Activated B cell treated with CpG ODN at 0.5 μM for 24 hours (primary cell): ENCODE measurements around the gene LRBA. TPM values are rescaled to one million over a fixed set of nuclear protein-coding genes. Genes with fewer than 3 reads are reported as not detected.

Experiments
- ATAC-seq: fragments of 200-7000 bp; cut with Tn5 transposase; one replicate; pipeline ENCODE4 v1.10.0; 2021; ENCODE audit warnings: low read depth, mild to moderate bottlenecking, moderate library complexity
- CTCF ChIA-PET: fragments of 350-600 bp; sonication (Branson Sonifier 250); formaldehyde crosslinking; loops from one replicate; lab custom pipeline; 2021; ENCODE audit warnings: antibody characterized with exemption; lab: Charles Lee
- POLR2A ChIA-PET: fragments of 350-600 bp; sonication (Branson Sonifier 250); formaldehyde crosslinking; loops from one replicate; lab custom pipeline; 2021; ENCODE audit warnings: antibody characterized with exemption; lab: Charles Lee
- DNase-seq: peaks from one replicate; pipeline ENCODE4 v3.0.0; 2022
- H3K27ac Mint-ChIP-seq: one replicate; pipeline ENCODE4 v1.8.0; 2020; ENCODE audit warnings: mixed read lengths
- H3K27me3 Mint-ChIP-seq: one replicate; pipeline ENCODE4 v1.8.0; 2021; ENCODE audit warnings: mixed read lengths
- H3K36me3 Mint-ChIP-seq: one replicate; pipeline ENCODE4 v1.8.0; 2021; ENCODE audit warnings: low read depth, mixed read lengths
- H3K4me1 Mint-ChIP-seq: one replicate; pipeline ENCODE4 v1.8.0; 2021; ENCODE audit warnings: mixed read lengths
- H3K4me3 Mint-ChIP-seq: one replicate; pipeline ENCODE4 v1.8.0; 2020; ENCODE audit warnings: mild to moderate bottlenecking, mixed read lengths
- H3K9me3 Mint-ChIP-seq: one replicate; pipeline ENCODE4 v1.8.0; 2020; ENCODE audit warnings: mixed read lengths
- CTCF ChIP-seq: fragments of 200-600 bp; IDR thresholded peaks from one replicate; pipeline ENCODE4 v1.8.0; 2022; ENCODE audit warnings: antibody characterized with exemption, mild to moderate bottlenecking
- intact Hi-C: fragments of 100-400 bp; cut with micrococcal nuclease; formaldehyde crosslinking; loops from one replicate; pipeline ENCODE4 v1.15.1; 2024
- total RNA-seq: library from RNA; stranded (reverse); gene quantifications from 2 replicates; pipeline ENCODE4 v1.2.3, GENCODE V29; 2022

Gene LRBA
- total RNA-seq, 1 donor from 2014 or later, result 66.5 TPM

GRCh38 chr4:150817017-150817416, 198.1 kb downstream of the LRBA start:
- POLR2A ChIA-PET, result no interaction called here
- peaks cover 38% of the 10 kb centered on the region for H3K36me3 Mint-ChIP-seq
- H3K4me3 Mint-ChIP-seq, result no peak overlapping the region
- H3K27me3 Mint-ChIP-seq, result no peaks in the 10 kb centered on the region
- no peak for DNase-seq
- intact Hi-C loops, result no loop called here
- H3K9me3 Mint-ChIP-seq, result peaks cover 3% of the 10 kb centered on the region
- ATAC-seq, result no peak
- CTCF ChIA-PET, result interaction anchor here (1.0 kb wide), 1 partner anchor 11 kb away, joined by 4 read pairs; no protein-coding TSS in a partner anchor
- no peak for TF ChIP-seq CTCF
- H3K27ac Mint-ChIP-seq, result no peak overlapping the region
- H3K4me1 Mint-ChIP-seq, result no peaks in the 10 kb centered on the region

- H3K4me1 Mint-ChIP-seq, result no peaks in the 10 kb centered on the region
- intact Hi-C loops, result no loop called here
- no peak overlapping the region for H3K4me3 Mint-ChIP-seq
- POLR2A ChIA-PET, result no interaction called here
- peaks cover 38% of the 10 kb centered on the region for H3K36me3 Mint-ChIP-seq
- H3K9me3 Mint-ChIP-seq, result peaks cover 3% of the 10 kb centered on the region
- DNase-seq, result no peak
- CTCF ChIA-PET, result no interaction called here
- no peak for ATAC-seq
- no peaks in the 10 kb centered on the region for H3K27me3 Mint-ChIP-seq
- no peak overlapping the region for H3K27ac Mint-ChIP-seq
- no peak for TF ChIP-seq CTCF
These were observed 198.6 kb downstream of the LRBA start for GRCh38 chr4:150816491-150816890.

- Mint-ChIP-seq H3K36me3 (peaks cover 47% of the 10 kb centered on the region), H3K9me3 (peaks cover 3% of the 10 kb centered on the region), H3K4me3 (no peak overlapping the region), H3K27ac (no peak overlapping the region), H3K4me1 (no peaks in the 10 kb centered on the region), H3K27me3 (no peaks in the 10 kb centered on the region)
- intact Hi-C loops, result no loop called here
- POLR2A ChIA-PET, result no interaction called here
- ATAC-seq (no peak), DNase-seq (no peak)
- CTCF ChIA-PET, result no interaction called here
- no peak for TF ChIP-seq CTCF
These were observed 200.2 kb downstream of the LRBA start for GRCh38 chr4:150814873-150815272.

DNA sequence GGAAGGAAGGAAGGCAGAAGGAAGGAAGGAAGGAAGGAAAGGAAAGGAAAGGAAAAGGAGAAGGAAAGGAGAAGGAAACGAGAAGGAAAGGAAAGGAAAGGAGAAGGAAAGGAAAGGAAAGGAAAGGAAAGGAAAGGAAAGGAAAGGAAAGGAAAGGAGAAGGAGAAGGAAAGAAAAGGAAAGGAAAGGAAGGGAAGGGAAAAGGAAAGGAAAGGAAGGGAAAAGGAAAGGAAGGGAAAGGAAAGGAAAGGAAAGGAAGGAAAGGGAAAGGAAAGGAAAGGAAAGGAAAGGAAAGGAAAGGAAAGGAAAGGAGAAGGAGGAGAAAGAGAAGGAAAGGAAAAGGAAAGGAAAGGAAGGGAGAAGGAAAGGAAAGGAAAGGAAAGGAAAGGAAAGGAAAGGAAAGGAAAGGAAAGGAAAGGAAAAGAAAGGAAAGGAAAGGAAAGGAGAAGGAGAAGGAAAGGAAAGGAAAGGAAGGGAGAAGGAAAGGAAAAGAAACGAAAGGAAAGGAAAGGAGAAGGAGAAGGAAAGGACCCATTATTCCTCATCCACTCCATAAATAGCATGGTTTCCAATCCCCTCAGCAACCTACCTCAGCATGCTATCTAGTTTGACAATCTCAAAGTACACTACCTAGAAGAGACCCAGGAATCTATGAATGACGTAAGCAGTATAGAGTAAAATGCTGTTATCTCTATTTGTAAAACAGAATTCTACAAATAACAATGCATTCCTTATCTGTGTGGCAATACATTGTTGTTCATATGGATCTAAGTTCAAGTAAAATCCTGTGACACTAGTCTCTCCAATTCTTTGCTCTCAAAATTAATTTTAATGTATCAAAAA, 209.7 kb downstream of the LRBA start:
- no peak overlapping the region for H3K4me3 Mint-ChIP-seq

More for the DNA sequence above, 209.7 kb downstream of the LRBA start:
- CTCF ChIA-PET, result no interaction called here
- intact Hi-C loops, result no loop called here
- no peaks in the 10 kb centered on the region for H3K4me1 Mint-ChIP-seq
- POLR2A ChIA-PET, result no interaction called here
- DNase-seq, result no peak
- no peaks in the 10 kb centered on the region for H3K27me3 Mint-ChIP-seq
- peaks cover 54% of the 10 kb centered on the region for H3K36me3 Mint-ChIP-seq
- no peak overlapping the region for H3K27ac Mint-ChIP-seq
- no peak for TF ChIP-seq CTCF
- no peak for ATAC-seq
- H3K9me3 Mint-ChIP-seq, result no peaks in the 10 kb centered on the region
